ENCODE measurements around the gene NUDT3. TPM values are rescaled to one million over a fixed set of nuclear protein-coding genes. Genes with fewer than 3 reads are reported as not detected.

The NUDT3 gene
- total and polyA plus RNA-seq, 3 experiments from 2014 or later, result 9.7 to 16.8 (median 16.6) TPM

GRCh38 chr6:34346175-34347119 is 46.0 kb downstream of the NUDT3 start:
- Mint-ChIP-seq H3K36me3 (peaks cover 0 to 8% (median 7%) of the 10 kb centered on the region in 3 donors), H3K27me3 (peaks cover 0 to 4% of the 10 kb centered on the region in 2 donors), H3K4me1 (peaks cover 25 to 52% (median 51%) of the 10 kb centered on the region in 3 donors), H3K9me3 (no peaks in the 10 kb centered on the region), H3K4me3 (no peak overlapping the region), H3K27ac (peak overlapping the region in 2 of 8 donors; percentile 46 to 51)
- POLR2A ChIA-PET, result interaction anchor here (0.7 kb wide), 1 partner anchor 41 kb away, joined by 3 read pairs; no protein-coding TSS in a partner anchor
- no peak for DNase-seq
- Histone ChIP-seq H3K4me1 (ENCODE audit: insufficient read depth, low read length) (no peaks in the 10 kb centered on the region), H3K4me3 (ENCODE audit: low read length) (no peak overlapping the region), H3K9me3 (ENCODE audit: low read length) (no peaks in the 10 kb centered on the region), H3K36me3 (ENCODE audit: insufficient read depth, low read length) (no peaks in the 10 kb centered on the region), H3K27ac (ENCODE audit: low read depth, low read length) (no peak overlapping the region), H3K27me3 (ENCODE audit: insufficient read depth, low read length, poor library complexity, severe bottlenecking) (no peaks in the 10 kb centered on the region)
- CTCF ChIA-PET, result no interaction called here

DNA sequence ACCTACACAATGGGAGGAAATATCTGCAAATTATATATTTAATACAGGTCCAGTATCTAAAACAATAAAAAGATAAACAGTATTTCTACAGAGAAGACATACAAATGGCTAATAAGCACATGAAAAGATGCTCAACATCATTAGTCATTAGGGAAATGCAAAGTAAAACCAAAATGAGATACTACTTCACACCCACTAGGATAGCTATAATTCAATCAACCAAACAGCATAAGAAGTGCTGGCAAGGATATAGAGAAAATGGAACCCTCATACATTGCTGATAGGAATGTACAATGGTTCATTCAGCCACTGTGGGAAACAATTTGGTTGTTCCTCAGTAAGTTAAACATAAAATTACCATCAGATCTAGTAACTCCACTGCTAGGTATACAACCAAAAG is 48.7 kb downstream of the NUDT3 start:
- no peak overlapping the region for H3K4me3 ChIP-seq (ENCODE audit: low read length)
- H3K4me1 Mint-ChIP-seq, result peaks cover 21 to 44% (median 40%) of the 10 kb centered on the region in 3 donors

GRCh38 chr6:34342247-34342646 is 50.2 kb downstream of the NUDT3 start:
- Histone ChIP-seq H3K36me3 (ENCODE audit: insufficient read depth, low read length) (no peaks in the 10 kb centered on the region), H3K9me3 (ENCODE audit: low read length) (no peaks in the 10 kb centered on the region), H3K27ac (ENCODE audit: low read depth, low read length) (no peak overlapping the region), H3K4me3 (ENCODE audit: low read length) (no peak overlapping the region), H3K27me3 (ENCODE audit: insufficient read depth, low read length, poor library complexity, severe bottlenecking) (no peaks in the 10 kb centered on the region), H3K4me1 (ENCODE audit: insufficient read depth, low read length) (peaks cover 6% of the 10 kb centered on the region)
- peaks cover 0 to 38% (median 5%) of the 10 kb centered on the region in 3 donors for H3K36me3 Mint-ChIP-seq
- ChIA-PET CTCF (no interaction called here), POLR2A (no interaction called here)
- H3K9me3 Mint-ChIP-seq, result no peaks in the 10 kb centered on the region
- H3K27ac Mint-ChIP-seq, result peak overlapping the region in 1 of 8 donors; percentile 83
- peaks cover 33 to 58% (median 53%) of the 10 kb centered on the region in 3 donors for H3K4me1 Mint-ChIP-seq
- H3K4me3 Mint-ChIP-seq, result no peak overlapping the region
- H3K27me3 Mint-ChIP-seq, result peaks cover 0 to 2% of the 10 kb centered on the region in 2 donors
- DNase-seq, result no peak

More for the DNA sequence above, 48.7 kb downstream of the NUDT3 start:
- peaks cover 0 to 29% (median 5%) of the 10 kb centered on the region in 3 donors for H3K36me3 Mint-ChIP-seq
- Histone ChIP-seq H3K4me1 (ENCODE audit: insufficient read depth, low read length) (no peaks in the 10 kb centered on the region), H3K36me3 (ENCODE audit: insufficient read depth, low read length) (no peaks in the 10 kb centered on the region), H3K27me3 (ENCODE audit: insufficient read depth, low read length, poor library complexity, severe bottlenecking) (no peaks in the 10 kb centered on the region), H3K27ac (ENCODE audit: low read depth, low read length) (no peak overlapping the region), H3K9me3 (ENCODE audit: low read length) (no peaks in the 10 kb centered on the region)
- no peak for DNase-seq
- ChIA-PET POLR2A (no interaction called here), CTCF (no interaction called here)
- H3K27me3 Mint-ChIP-seq, result peaks cover 0 to 4% of the 10 kb centered on the region in 2 donors
- H3K27ac Mint-ChIP-seq, result no peak overlapping the region
- no peaks in the 10 kb centered on the region for H3K9me3 Mint-ChIP-seq
- H3K4me3 Mint-ChIP-seq, result no peak overlapping the region

DNA sequence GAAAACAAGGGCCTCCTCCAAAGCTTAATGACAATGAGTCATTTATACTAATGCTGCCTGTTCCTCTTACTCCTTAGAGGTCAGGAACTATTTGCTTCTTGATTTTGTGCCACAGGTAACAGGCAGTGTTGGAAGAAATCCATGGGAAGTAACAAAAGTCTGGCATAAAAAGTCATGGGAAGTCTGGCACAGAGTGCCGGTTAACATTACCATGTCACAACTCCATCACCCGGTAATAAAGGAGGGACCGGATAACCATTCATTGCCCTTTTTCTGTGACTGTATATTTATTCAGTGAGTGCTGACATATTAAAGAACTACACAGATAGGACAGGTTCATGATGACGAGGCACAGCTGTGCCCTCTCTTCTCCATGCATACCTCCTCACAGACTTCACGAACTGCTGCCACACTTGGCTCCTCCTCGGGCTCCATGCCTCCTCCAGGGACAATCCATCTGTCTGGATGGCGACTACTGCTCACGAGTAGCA is 50.9 kb downstream of the NUDT3 start:
- Mint-ChIP-seq H3K27ac (peak overlapping the region in 1 of 8 donors; percentile 83), H3K4me3 (no peak overlapping the region), H3K4me1 (peaks cover 30 to 55% (median 55%) of the 10 kb centered on the region in 3 donors), H3K27me3 (no peaks in the 10 kb centered on the region), H3K36me3 (peaks cover 0 to 38% (median 5%) of the 10 kb centered on the region in 3 donors), H3K9me3 (no peaks in the 10 kb centered on the region)
- H3K27me3 ChIP-seq (ENCODE audit: insufficient read depth, low read length, poor library complexity, severe bottlenecking), result no peaks in the 10 kb centered on the region
- H3K27ac ChIP-seq (ENCODE audit: low read depth, low read length), result no peak overlapping the region
- no peak overlapping the region for H3K4me3 ChIP-seq (ENCODE audit: low read length)
- POLR2A ChIA-PET, result no interaction called here
- H3K9me3 ChIP-seq (ENCODE audit: low read length), result no peaks in the 10 kb centered on the region
- no peak for DNase-seq
- CTCF ChIA-PET, result no interaction called here
- H3K36me3 ChIP-seq (ENCODE audit: insufficient read depth, low read length), result no peaks in the 10 kb centered on the region
- H3K4me1 ChIP-seq (ENCODE audit: insufficient read depth, low read length), result peaks cover 6% of the 10 kb centered on the region

GRCh38 chr6:34340906-34341480 is 51.5 kb downstream of the NUDT3 start:
- H3K36me3 Mint-ChIP-seq, result peaks cover 0 to 40% (median 4%) of the 10 kb centered on the region in 3 donors
- H3K27ac Mint-ChIP-seq, result no peak overlapping the region
- peaks cover 27 to 51% (median 50%) of the 10 kb centered on the region in 3 donors for H3K4me1 Mint-ChIP-seq
- DNase-seq, result no peak
- CTCF ChIA-PET, result no interaction called here
- no peaks in the 10 kb centered on the region for H3K9me3 Mint-ChIP-seq
- H3K27me3 Mint-ChIP-seq, result no peaks in the 10 kb centered on the region
- Histone ChIP-seq H3K27ac (ENCODE audit: low read depth, low read length) (no peak overlapping the region), H3K4me3 (ENCODE audit: low read length) (no peak overlapping the region), H3K4me1 (ENCODE audit: insufficient read depth, low read length) (peaks cover 6% of the 10 kb centered on the region), H3K27me3 (ENCODE audit: insufficient read depth, low read length, poor library complexity, severe bottlenecking) (no peaks in the 10 kb centered on the region), H3K36me3 (ENCODE audit: insufficient read depth, low read length) (no peaks in the 10 kb centered on the region), H3K9me3 (ENCODE audit: low read length) (no peaks in the 10 kb centered on the region)
- POLR2A ChIA-PET, result no interaction called here
- H3K4me3 Mint-ChIP-seq, result no peak overlapping the region

DNA sequence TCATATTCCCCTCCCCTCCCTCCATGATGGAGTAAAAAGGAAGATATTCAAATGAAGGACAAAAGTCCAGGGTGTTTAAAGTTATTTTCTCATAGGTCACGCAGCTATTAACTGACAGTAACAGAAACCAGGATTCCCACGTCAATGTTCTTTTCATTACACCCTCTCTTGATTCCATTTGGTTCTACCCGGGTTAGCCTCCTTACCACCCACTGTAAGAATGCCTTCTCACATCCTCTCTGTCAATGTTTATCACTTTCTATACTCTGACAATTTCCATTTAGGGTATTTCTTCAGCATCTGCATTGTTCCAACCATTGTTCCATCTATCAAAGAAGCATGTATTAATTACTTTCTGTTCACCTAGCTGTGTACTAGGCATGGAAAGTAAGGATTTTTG is 52.1 kb downstream of the NUDT3 start:
- no peak overlapping the region for H3K4me3 Mint-ChIP-seq
- H3K27me3 Mint-ChIP-seq, result no peaks in the 10 kb centered on the region
- H3K27ac Mint-ChIP-seq, result peak overlapping the region in 1 of 8 donors; percentile 17
- Histone ChIP-seq H3K27me3 (ENCODE audit: insufficient read depth, low read length, poor library complexity, severe bottlenecking) (no peaks in the 10 kb centered on the region), H3K36me3 (ENCODE audit: insufficient read depth, low read length) (no peaks in the 10 kb centered on the region), H3K4me3 (ENCODE audit: low read length) (no peak overlapping the region), H3K27ac (ENCODE audit: low read depth, low read length) (no peak overlapping the region), H3K4me1 (ENCODE audit: insufficient read depth, low read length) (peaks cover 6% of the 10 kb centered on the region), H3K9me3 (ENCODE audit: low read length) (no peaks in the 10 kb centered on the region)
- no peaks in the 10 kb centered on the region for H3K9me3 Mint-ChIP-seq
- peaks cover 27 to 49% (median 48%) of the 10 kb centered on the region in 3 donors for H3K4me1 Mint-ChIP-seq
- no peak for DNase-seq
- ChIA-PET CTCF (no interaction called here), POLR2A (no interaction called here)
- H3K36me3 Mint-ChIP-seq, result peaks cover 0 to 40% (median 4%) of the 10 kb centered on the region in 3 donors

DNA sequence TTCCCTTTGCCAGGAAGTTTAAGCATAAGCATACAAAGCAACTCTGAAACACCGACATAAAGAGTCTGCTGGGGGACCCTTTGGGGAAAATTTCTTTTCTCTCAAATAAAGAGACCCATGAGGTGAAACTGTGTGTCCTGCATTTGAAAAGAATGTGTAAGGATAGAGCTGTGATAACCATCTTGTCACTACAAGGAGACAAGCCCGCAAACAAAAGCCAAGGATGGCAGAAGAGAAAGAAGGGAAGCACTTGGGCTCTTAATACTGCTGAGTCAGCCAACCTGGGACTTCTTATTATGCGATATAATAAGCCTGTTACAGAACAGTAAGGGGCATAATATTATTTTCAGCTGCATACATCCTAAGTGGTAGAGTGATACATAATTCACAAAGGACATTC is 52.5 kb downstream of the NUDT3 start:
- CTCF ChIA-PET, result interaction anchor here (1.5 kb wide), 1 partner anchor 91 kb away, joined by 3 read pairs; no protein-coding TSS in a partner anchor
- H3K4me3 Mint-ChIP-seq, result no peak overlapping the region
- H3K4me1 Mint-ChIP-seq, result peaks cover 27 to 49% (median 48%) of the 10 kb centered on the region in 3 donors

DNA sequence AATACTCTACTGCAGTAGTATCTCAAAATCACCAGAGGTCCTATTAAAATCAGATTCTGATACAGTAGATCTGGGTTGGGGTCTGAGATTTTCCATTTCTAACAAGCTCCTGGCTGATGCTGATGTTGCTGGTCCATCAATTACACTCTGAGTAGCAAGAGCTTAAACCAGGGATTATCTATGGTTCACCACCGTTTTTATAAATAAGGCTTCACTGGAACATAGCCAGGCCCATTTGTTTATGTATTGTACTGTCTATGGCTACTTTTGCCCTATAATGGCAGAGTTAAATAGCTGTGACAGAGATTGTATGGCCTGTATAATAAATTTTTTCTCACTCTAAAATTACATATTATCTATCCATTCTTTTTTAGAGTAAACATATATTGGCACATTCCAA is 53.0 kb downstream of the NUDT3 start:
- Mint-ChIP-seq H3K4me1 (peaks cover 27 to 48% (median 47%) of the 10 kb centered on the region in 3 donors), H3K4me3 (no peak overlapping the region), H3K36me3 (peaks cover 0 to 45% (median 4%) of the 10 kb centered on the region in 3 donors), H3K9me3 (no peaks in the 10 kb centered on the region), H3K27ac (no peak overlapping the region), H3K27me3 (no peaks in the 10 kb centered on the region)
- Histone ChIP-seq H3K27me3 (ENCODE audit: insufficient read depth, low read length, poor library complexity, severe bottlenecking) (no peaks in the 10 kb centered on the region), H3K36me3 (ENCODE audit: insufficient read depth, low read length) (no peaks in the 10 kb centered on the region), H3K27ac (ENCODE audit: low read depth, low read length) (no peak overlapping the region), H3K4me3 (ENCODE audit: low read length) (no peak overlapping the region), H3K4me1 (ENCODE audit: insufficient read depth, low read length) (peaks cover 6% of the 10 kb centered on the region), H3K9me3 (ENCODE audit: low read length) (no peaks in the 10 kb centered on the region)
- no peak for DNase-seq
- ChIA-PET POLR2A (no interaction called here), CTCF (interaction anchor here (1.5 kb wide), 1 partner anchor 90 kb away, joined by 3 read pairs; no protein-coding TSS in a partner anchor)

More for the DNA sequence above, 52.5 kb downstream of the NUDT3 start:
- H3K4me3 ChIP-seq (ENCODE audit: low read length), result no peak overlapping the region
- H3K27ac Mint-ChIP-seq, result no peak overlapping the region
- no peaks in the 10 kb centered on the region for H3K27me3 ChIP-seq (ENCODE audit: insufficient read depth, low read length, poor library complexity, severe bottlenecking)
- peaks cover 0 to 42% (median 4%) of the 10 kb centered on the region in 3 donors for H3K36me3 Mint-ChIP-seq
- H3K36me3 ChIP-seq (ENCODE audit: insufficient read depth, low read length), result no peaks in the 10 kb centered on the region
- POLR2A ChIA-PET, result no interaction called here
- peaks cover 6% of the 10 kb centered on the region for H3K4me1 ChIP-seq (ENCODE audit: insufficient read depth, low read length)
- H3K9me3 ChIP-seq (ENCODE audit: low read length), result no peaks in the 10 kb centered on the region
- no peak overlapping the region for H3K27ac ChIP-seq (ENCODE audit: low read depth, low read length)
- no peaks in the 10 kb centered on the region for H3K27me3 Mint-ChIP-seq
- H3K9me3 Mint-ChIP-seq, result no peaks in the 10 kb centered on the region
- no peak for DNase-seq
